GM18868 (cell line): Measurements from ENCODE around the gene MAML1.

ENCODE experiments used
- ATAC-seq: cut with Tn5 transposase; IDR thresholded peaks from one replicate; pipeline ENCODE4 v1.9.1; 2021; ENCODE audit warnings: mild to moderate bottlenecking, moderate library complexity; ENCODE audit not compliant: unreplicated experiment

The MAML1 gene

DNA sequence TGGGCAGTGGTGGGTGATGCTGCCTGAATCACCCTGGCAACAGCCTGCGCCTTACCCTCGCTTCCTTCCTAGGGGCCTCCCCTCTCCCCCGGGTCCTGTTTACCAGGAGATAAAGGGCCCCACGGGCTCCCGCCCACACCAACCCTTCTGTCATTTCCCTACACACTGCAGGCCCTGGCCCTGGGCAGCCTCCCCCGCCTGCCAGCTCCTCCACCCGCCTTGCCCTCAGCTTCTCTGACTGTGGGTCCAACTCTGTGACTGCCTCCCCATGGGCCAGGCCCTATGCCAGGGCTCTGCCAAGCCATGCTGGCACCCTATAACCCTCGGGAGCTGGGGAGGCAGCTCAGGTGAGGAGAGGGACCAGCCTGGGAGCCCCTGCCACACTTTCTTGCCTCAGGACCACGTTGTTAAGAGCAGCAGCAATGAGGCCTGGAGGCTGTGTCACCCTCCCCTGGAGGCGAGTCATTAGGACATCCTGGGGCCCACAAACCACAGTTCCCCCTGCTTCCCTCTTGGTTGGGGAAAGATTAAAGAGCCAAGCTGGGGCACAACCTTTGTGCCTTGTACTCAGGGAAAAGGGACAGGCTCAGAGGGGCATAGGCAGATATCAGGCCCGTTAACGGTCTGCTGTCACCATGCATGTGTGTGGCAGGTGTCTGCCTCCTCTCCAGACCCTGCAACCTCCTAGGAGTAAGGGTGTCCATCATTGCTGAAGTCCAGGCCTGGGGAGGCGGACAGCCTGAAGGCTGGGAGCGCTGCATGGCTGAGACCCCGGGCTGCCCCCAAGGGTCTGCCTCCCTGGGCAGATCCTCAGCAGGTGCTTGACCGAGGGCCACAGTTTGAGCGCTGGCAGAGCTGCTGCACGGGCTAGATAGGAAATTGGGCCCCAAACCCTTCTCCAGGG, 71.3 kb downstream of the MAML1 start:
- no peak for ATAC-seq

DNA sequence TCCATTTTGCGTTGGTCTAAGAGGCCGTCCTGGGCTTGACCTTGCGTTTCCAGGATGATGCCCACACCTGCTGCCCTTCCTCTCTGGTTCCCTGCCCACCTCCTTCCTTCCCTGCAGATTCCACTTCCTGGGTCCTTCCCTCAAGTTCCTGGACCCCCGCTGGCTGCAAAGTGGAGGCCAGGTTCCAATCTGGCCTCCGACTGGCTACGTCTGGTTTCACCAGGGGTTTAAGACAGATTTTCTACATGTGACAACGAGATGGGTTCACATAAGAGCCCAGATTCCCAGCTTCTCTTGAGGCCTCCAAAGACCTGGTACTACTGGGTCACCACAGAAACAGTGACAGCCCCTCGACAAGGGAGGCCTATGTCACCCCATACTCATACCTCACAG, 71.9 kb downstream of the MAML1 start:
- ATAC-seq = no peak

DNA sequence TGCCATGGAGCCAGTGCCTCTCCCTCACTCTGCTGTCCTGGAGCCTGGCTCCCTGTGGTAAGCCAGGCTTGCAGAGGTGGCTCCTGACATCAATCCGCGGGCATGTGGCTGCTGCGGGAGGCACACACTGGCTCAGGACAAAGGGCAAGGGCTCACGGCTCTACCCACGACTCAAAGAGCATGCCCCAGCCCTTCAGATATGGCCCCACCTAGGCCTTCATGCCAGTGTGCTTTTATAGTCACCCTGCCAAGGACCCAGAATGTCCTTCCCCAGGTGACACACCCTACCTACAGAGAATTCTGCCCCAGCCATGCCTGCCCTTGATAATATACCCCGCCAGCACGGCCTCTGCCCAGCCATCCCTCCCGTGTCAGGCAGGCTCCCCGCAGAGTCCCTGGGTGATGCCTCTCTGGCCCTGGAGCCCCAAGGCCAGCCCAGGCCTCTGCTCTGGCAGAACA, 72.5 kb downstream of the MAML1 start:
- no peak for ATAC-seq

DNA sequence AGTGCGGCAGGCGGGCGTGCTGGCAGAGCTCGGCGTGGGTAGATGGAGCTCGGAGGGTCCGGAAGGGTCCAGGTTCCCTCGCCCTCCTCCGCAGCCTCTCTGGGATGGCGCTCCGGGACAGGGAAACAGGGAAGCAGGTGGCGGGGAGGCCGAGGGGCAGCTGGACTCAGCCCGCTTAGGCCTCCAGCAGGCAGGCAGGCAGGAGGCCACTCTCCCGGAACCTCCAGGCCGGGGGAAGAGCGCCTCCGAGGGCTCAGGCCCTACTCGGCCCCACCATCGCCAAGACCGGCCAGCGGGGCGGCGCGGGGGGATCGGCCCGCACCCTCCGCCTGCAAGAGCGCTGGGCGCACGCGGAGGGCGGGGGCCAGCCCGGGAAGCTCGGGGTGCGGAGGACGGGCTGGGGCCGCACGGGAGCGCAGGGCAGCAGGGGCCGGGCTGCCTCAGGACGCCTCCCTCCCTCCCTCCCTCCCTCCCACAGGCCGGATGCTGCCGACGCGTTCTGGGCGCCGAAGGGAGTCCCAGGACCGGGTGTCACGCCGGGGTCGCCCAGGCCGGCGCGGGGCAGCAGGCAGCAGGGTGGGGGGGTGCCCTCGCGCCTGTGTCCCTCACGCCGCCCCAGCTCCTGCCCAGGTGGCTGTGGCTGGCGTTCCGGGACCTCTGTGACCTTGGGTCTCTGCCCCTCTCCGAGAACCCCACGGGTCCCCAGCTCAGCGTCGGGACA, 73.1 kb downstream of the MAML1 start:
- ATAC-seq = peak; percentile 20

DNA sequence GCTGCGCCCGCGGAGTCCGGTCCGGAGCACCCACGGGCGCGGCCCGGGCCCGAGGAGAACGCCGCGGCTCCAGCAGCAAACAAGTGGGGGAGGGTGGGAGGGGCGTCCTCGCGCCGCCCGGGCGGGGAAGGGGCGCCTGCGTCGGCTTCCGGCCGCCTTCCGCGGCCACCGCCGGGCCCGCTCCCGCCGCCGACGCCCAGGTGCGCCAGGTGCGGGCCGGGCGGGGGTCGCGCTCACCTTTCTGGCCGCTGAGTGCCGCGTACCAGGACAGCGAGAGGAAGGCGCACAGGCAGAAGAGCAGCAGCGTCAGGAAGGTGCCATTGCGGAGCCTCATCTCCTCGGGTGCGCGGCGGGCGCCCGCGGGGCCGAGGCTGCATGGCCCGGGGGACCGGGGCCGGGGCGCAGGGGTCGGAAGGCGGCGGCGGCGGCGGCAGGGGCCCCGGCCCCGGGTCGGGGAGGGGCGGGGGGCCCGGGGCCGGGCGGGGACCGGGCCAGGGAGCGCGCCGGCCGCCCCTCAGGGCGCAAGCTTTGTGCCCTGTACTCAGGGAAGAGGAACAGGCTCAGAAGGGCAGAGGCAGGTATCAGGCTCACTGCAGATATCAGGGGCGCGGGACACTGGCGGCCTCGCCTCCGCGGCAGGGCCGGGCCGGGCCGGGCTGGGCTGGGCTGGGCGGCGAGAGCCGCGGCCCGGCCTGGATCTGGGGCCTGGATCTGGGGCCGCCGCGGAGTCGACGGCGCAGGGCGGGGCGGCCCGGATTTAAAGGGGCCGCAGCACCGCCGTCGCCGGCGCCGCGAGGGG, 73.8 kb downstream of the MAML1 start, which contains the start of gene MGAT4B:
Gene MGAT4B, minus strand, starts transcription at position 617 of the 799 bp plus-strand sequence. Its CDS starts 283 bp downstream, at position 334.
- ATAC-seq = peak; percentile 56

DNA sequence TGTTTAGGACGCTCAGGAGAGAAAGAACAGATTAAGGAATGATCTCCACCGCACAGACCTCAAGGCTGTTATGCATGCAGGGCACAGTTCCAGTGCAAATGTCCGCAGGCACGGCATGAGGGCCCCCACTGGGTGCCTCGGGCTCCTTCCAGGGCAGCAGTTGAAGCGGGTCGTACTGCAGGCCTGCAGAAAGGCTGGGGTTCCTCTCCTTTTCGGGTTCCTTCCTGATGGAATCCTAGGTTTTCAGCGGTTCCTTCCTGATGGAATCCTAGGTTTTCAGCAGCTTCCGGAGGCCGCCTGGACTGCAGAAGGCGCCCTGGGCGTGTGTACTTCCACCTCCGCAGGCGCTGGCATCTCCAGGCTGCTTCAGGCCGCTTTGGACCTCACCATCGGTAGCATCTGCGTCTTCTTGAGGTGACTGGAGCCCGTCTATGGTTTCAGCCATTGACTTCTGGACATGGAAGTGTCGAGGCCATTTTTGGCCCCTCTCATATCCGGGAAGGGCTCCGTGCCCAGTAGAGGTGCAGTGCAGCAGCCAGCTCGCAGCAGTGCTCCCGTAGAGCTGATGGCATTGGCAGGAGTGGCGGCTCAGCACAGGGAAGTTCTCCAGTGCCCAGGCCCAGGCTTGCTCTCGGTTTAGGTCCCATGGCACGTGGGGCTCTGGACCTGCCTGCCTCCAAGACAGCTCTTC, 79.7 kb downstream of the MAML1 start:
- ATAC-seq = no peak

DNA sequence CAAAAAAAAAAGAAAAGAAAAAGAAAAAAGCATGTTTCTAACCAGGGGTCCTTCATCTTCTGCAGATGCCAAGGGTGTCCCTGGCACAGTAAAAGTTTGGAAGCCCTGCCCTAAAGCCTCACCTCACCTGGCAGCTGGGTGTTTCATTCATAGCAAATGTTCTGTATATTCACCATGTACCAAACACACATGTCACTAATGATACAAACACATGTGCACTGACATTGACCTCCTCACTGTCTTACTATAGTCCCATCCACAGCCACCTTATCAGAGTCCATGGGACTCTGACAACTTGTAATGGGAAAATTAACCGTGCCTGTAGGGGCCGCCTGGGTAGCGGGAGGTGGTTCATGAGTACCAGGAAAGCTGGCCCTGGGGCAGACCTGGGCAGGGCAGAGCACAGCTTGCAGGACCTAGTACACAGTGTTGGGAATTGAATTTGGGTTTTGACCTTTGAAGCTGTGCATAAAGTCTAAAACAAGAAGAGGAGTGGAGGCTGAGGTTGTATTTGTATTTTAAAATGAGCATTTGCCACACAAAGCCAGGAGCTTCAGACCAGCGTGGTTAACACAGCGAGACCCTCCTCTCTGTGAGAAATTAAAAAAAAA, 80.5 kb downstream of the MAML1 start:
- no peak for ATAC-seq

DNA sequence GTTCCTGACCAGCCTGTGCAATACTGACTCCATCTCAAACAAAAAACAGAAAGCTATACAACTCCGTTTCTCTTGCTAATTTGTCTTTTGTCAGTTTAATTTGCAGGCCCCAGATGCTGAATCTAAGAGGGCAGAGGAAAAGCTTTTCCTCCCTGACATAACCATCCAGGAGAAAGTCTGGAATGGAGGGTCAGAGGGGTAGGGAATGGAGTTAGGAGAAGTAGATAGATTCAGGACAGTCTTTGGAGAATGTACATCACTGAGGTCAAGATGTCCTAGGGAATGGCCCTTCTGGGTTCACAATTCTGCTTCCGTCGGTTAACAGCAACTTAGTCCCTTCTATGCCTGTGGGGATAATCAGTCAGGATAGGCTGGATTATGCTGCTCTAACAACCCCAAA, 81.5 kb downstream of the MAML1 start:
- no peak for ATAC-seq

DNA sequence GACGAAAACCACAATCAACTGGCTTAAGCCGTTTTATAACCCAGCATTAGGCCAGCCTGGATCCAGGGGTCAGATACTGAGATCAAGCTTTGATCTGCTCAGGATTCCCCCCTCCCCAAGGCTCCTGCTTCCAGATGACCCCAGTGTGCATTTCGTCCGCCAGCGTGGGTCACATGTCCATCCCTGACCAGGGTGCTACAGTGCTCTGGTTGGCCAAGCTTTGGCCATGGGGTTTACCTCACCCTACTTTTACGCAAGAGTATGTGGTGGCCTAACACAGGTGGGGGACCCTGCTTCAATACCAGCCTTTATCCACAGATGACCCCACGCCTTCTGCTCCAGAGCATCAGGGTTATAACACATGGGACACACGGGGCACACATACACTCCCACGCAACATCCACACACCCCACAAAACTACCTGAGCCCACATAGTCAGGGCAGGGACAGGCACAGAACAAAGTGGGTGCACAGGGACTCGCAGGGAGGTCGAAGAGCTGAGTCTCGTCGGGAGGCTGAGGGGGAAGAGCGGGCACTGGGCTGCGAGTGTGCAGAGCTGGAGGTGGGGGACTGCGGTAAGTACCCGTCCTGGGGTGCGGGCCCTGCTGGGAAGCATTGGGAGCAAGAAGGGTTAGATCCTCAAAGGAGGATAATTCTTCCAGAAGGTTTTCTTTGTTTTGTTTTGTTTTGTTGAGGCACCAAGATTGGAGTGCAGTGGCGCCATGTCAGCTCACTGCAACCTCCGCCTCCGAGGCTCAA, 83.0 kb downstream of the MAML1 start:
- no peak for ATAC-seq

DNA sequence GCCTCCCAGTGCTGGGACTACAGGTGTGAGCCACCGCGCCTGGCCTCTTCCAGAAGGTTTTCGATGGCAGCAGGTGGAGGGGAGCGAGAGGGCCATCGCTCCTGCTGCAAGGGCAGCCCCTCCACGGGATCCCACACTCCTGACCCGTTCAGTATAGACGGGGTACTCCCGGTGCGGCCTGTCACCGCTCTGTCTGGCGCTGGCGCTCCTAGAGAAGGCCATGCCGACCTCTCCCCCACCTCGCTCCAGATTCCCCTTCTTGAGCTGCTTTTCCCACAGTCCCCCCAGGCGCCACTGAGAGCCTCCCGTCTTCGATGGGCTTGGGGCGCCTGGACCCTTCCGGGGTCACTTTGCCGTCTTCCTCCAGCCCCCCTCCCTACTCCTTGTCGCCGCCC, 83.8 kb downstream of the MAML1 start:
- no peak for ATAC-seq

DNA sequence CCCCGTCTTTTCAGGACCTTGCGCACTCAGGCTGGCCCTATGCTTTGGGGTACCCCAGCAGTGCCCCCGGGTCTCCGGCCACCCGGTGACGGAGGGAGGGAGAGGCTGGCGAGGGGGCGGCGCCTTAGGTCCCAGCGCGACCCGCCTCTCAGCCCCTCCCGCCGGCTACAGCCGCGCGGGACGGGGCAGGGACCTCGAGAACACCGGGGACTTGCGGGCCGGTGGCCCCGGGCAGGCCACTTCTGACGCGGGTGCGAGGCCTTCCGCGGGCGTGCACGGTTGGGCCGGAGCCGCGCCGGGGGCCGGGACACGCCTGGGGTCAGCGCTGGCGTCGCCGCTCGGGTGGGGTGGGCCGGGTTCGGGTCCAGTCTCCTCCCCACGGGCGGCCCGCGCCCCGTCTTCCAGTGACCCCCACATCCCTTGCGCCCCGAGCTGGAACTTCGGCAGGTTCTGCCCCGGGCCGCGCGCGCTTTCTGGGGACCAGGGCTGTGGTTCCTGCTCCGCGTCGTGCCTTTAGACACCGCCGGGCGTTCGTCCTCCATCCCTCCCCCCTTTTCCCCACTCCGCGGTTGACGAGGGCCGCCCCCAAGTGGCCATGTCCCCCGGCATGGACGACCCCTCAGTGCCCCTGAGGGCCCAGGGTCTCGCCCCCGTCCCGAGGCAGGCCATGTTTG, 84.3 kb downstream of the MAML1 start:
- ATAC-seq = no peak

DNA sequence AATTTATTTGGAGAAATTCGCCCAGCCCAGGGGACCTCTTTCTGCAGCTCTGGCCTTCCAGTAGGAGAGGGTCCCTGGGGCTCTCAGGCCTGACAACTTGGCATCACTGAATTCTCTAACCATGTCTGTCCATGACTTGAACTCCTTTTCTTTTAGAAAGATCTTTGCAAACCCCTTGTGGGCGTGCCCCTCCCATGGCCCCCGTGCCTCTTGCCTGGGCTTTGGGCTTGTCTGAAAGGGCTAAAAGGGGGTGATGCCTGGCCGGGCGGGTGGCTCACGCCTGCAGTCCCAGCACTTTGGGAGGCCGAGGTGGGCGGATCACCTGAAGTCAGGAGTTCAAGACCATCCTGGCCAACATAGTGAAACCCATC, 84.8 kb downstream of the MAML1 start:
- no peak for ATAC-seq

DNA sequence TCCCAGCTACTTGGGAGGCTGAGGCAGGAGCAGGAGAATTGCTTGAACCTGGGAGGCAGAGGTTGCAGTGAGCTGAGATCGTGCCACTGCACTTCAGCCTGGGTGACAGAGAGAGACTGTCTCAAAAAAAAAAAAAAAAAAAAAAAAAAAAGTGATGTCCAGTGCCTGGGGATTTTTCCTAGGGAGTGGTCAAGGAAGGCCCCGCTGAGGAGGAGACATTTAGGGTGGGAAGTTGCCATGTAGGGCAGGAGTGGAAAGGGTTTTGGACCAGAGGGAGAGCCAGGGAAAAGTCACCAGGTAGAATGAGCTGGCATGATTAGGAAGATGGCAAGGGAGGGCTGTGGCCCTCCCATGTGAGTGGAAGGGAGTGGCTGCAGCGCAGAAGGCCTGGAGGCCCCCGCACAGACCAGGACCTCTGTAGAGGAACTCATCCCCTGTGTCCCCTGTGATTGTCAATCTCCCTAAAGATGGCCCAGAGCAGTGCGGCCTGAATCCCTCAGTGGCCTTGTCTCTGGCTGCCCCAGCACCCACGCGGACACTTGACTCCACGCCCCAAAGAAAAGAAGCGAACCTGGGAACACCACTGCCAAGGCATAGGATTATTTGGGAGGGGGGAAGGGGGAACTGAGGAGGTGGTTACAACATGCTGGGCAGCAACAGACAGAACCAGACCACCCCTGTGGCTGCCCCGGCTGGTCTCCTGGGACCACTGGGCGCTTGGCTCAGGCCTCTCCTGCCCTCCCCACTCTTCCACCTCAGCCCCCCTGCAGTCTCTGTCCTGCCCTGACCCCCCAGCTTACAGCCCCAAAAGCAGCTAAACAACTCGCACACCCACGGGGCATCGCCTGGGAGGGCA, 85.5 kb downstream of the MAML1 start:
- ATAC-seq = no peak

DNA sequence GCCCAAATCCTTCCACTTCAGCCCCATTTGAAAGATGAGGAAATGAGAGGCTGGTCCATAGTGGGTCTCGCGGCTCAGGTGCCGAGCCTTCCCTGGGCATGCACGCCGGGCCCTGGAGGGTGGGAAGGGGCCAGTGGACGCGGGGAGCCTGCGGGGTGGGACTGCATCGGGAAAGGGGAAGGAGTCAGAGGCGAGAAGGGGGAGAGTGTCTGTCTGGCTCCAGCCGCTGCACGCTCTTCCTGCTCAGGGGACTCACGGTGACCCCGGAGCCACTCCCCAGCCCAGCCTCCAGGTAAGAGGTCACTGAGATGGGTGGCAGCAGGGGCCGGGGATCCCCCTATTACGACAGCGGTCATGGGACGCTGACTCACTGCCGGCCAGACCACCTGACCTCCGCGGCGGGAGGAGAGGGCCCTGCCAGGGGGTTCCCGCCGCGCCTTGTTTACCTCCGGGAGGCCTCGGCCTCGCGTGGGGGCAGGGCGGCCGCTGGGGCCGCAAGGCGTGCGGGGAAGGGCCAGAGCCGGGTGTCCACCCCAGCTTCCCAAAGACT, 86.2 kb downstream of the MAML1 start:
- ATAC-seq = peak; percentile 62

DNA sequence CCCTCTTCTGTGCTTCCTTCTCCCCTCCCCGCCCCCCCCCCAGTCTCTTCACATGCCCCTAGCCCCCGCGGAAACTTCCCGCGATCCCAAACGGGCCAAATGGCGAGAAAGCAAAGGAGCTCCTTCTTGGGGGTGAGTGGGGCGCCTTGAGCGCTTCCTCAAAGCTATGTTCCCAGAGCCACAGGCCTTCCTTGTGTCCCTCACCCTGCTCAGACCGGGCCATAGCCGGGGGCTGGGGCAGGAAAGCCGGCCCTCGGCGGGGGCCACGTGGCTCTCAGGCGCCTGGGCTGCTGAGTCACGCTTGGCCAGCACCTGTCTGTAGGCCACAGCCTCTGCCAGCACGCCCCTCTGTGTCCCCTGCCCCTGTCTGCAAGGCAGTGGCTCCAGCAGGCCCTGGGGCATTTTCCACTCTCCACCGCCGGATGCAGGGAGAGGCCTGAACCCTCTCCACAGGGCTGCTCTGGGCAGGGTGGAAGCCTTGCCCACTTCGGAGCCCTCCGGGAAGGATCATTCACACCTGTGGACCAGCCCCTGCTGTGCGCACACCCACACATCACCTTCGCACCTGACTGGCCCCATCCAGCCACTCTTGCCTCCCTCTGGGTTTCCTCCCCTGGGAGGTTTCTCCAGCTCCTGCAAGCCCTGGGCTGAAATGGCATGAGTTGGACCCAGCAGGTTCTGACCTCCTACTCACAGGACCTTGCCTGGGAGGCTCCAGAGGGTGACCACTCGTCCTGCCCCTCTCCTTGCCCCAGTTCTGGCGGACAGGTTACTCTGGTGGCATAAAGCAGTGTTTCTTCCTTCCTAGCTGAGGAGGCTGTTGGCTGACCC, 86.9 kb downstream of the MAML1 start:
- ATAC-seq = no peak

DNA sequence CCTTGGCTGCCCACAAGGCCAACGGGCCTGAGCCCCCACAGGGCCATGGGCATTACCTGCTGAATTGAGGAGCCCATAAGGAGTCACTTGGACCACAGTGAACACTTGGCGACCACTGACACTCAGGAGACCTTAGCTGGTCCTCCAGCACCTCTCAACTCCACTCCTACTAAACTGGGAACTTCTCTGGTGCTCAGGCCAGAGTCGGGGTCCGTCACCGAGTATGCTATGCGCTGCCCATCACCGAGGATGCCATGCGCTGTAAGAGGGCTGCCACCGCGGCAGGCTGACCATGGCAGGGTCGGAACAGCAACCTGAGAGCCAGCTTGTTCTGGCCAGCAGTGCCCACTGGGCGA, 87.5 kb downstream of the MAML1 start:
- ATAC-seq = no peak
